GM12892 (cell line): ENCODE measurements around the gene NEGR1.

ENCODE experiments used
- DNase-seq: peaks from one replicate; pipeline ENCODE4 v3.0.0; 2011; ENCODE audit not compliant: insufficient read length
- FAIRE-seq: peaks from 2 replicates; lab custom pipeline; 2011; peaks lifted over from hg19 to GRCh38; lab: Jason Lieb, UNC
- POLR2A ChIP-seq: IDR thresholded peaks from 2 replicates; pipeline ENCODE4 v1.6.1; 2011; ENCODE audit warnings: low read depth, low read length, control low read depth
- POLR2AphosphoS5 ChIP-seq: IDR thresholded peaks from 2 replicates; pipeline ENCODE4 v1.6.1; 2011; ENCODE audit warnings: low read depth, low read length, control low read depth
- TAF1 ChIP-seq: IDR thresholded peaks from 2 replicates; pipeline ENCODE4 v1.6.1; 2011; ENCODE audit warnings: low read depth, mild to moderate bottlenecking, control low read depth, low read length, borderline replicate concordance

NEGR1 gene

GRCh38 chr1:71427066-71427465 lies 855.3 kb downstream of the NEGR1 start:
- DNase-seq = no peak
- TF ChIP-seq POLR2AphosphoS5 (no peak), TAF1 (no peak), POLR2A (no peak)
- FAIRE-seq = no peak

GRCh38 chr1:71424536-71424935 lies 857.8 kb downstream of the NEGR1 start:
- FAIRE-seq (no peak), DNase-seq (no peak)
- no peak for TF ChIP-seq TAF1
- TF ChIP-seq POLR2A = no peak
- no peak for TF ChIP-seq POLR2AphosphoS5

GRCh38 chr1:71422221-71422620 lies 860.1 kb downstream of the NEGR1 start:
- no peak for FAIRE-seq
- no peak for TF ChIP-seq POLR2A
- no peak for TF ChIP-seq POLR2AphosphoS5
- TF ChIP-seq TAF1 = no peak
- DNase-seq = no peak

GRCh38 chr1:71417421-71417820 lies 864.9 kb downstream of the NEGR1 start:
- no peak for TF ChIP-seq POLR2A
- TF ChIP-seq TAF1 = no peak
- TF ChIP-seq POLR2AphosphoS5 = no peak
- FAIRE-seq (no peak), DNase-seq (no peak)

- no peak for FAIRE-seq
- no peak for DNase-seq
- TF ChIP-seq POLR2A (no peak), TAF1 (no peak), POLR2AphosphoS5 (no peak)
Observed at GRCh38 chr1:71414179-71414578, 868.2 kb downstream of the NEGR1 start.

GRCh38 chr1:71413441-71414175 lies 868.7 kb downstream of the NEGR1 start:
- FAIRE-seq (no peak), DNase-seq (no peak)
- TF ChIP-seq POLR2A = no peak
- no peak for TF ChIP-seq POLR2AphosphoS5
- no peak for TF ChIP-seq TAF1

GRCh38 chr1:71400050-71400449 lies 882.3 kb downstream of the NEGR1 start:
- DNase-seq = no peak
- no peak for TF ChIP-seq POLR2AphosphoS5
- no peak for TF ChIP-seq TAF1
- TF ChIP-seq POLR2A = no peak
- no peak for FAIRE-seq

GRCh38 chr1:71399594-71399993 lies 882.7 kb downstream of the NEGR1 start:
- TF ChIP-seq TAF1 = no peak
- TF ChIP-seq POLR2AphosphoS5 = no peak
- no peak for TF ChIP-seq POLR2A
- DNase-seq (no peak), FAIRE-seq (no peak)

- no peak for TF ChIP-seq POLR2A
- no peak for TF ChIP-seq TAF1
- no peak for TF ChIP-seq POLR2AphosphoS5
- no peak for DNase-seq
- no peak for FAIRE-seq
Observed at GRCh38 chr1:71393301-71393700, 889.0 kb downstream of the NEGR1 start.

- DNase-seq (no peak), FAIRE-seq (no peak)
- TF ChIP-seq POLR2AphosphoS5 (no peak), TAF1 (no peak)
Observed at GRCh38 chr1:71390518-71390917, 891.8 kb downstream of the NEGR1 start.

GRCh38 chr1:71377886-71378285 lies 904.5 kb downstream of the NEGR1 start:
- TF ChIP-seq POLR2A = no peak
- no peak for TF ChIP-seq TAF1
- TF ChIP-seq POLR2AphosphoS5 = no peak
- FAIRE-seq (no peak), DNase-seq (no peak)

- no peak for FAIRE-seq
Observed at GRCh38 chr1:71372496-71372895, 909.8 kb downstream of the NEGR1 start.

More at GRCh38 chr1:71372496-71372895, 909.8 kb downstream of the NEGR1 start:
- no peak for DNase-seq
- TF ChIP-seq POLR2AphosphoS5 (no peak), TAF1 (no peak), POLR2A (no peak)
